ENCODE measurements around the gene CA11.

DNA sequence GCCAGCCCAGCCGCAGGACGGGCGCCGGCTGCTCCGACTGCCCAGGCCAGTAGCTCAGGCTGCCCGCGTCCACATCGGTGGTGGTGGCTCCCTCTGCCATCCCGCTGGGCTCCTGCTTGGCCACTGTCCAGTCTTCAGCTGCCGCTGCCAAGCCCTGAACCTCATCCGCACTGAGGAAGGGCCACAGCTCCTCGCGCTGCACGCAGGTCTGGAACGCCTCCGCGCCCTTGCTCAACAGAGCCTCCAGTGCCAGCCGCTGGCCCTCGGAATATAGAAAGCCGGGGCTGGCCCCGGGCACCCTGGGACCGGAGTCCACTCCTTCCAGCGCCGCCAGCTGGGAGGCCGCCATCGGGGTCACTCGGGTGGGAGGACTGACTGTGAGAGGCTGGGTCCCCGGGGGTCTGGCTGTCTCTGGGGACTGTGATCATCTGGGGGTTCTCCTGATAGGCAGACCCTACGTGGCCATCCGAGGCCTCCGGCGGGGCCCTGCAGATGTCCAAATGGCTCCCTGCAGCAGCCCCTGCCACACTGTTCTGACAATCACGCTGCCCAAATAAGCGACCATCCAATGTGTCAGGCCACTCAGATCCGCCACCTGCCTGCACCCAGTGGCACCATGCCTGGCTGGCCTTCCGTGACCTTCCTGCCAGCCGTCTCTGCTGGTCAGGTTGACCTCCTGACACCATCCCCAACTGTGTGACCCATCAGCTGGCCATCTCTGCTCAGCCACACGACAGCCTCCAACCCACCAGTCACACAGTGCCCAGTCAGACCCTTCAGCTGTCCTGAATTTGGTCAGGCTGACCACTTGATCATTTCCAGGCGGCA, 32.7 kb downstream of the CA11 start:
- TF ChIP-seq, protein P1, sequence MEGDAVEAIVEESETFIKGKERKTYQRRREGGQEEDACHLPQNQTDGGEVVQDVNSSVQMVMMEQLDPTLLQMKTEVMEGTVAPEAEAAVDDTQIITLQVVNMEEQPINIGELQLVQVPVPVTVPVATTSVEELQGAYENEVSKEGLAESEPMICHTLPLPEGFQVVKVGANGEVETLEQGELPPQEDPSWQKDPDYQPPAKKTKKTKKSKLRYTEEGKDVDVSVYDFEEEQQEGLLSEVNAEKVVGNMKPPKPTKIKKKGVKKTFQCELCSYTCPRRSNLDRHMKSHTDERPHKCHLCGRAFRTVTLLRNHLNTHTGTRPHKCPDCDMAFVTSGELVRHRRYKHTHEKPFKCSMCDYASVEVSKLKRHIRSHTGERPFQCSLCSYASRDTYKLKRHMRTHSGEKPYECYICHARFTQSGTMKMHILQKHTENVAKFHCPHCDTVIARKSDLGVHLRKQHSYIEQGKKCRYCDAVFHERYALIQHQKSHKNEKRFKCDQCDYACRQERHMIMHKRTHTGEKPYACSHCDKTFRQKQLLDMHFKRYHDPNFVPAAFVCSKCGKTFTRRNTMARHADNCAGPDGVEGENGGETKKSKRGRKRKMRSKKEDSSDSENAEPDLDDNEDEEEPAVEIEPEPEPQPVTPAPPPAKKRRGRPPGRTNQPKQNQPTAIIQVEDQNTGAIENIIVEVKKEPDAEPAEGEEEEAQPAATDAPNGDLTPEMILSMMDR (IDR thresholded peaks at IDR 0.05; ENCODE audit: low read length): no peak
- no peak for TF ChIP-seq EZH2 (IDR thresholded peaks at IDR 0.05; ENCODE audit: borderline replicate concordance, low read length)

Measured in OCI-LY1 (cell line).